Measurements from ENCODE around the gene ZNF136. TPM values are rescaled to one million over a fixed set of nuclear protein-coding genes. Genes with fewer than 3 reads are reported as not detected.

Gene ZNF136
- total RNA-seq, 1 experiment from 2014 or later: 6.7 TPM

DNA sequence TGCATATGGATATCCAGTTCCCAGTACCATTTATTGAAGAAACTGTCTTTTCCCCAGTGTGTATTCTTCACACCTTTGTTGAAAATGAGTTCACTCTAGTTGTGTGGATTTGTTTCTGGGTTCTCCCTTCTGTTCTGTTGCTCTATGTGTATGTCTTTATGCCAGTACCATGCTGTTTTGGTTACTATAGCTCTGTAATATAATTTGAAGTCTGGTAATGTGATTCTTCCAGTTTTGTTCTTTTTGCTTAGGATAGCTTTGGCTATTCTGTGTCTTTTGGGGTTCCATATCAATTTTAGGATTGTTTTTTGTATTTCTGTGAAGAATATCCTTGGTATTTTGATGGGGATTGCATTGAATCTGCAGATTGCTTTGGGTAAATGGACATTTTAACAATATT lies 35.2 kb downstream of the ZNF136 start:
- Mint-ChIP-seq H3K4me3 (no peak overlapping the region), H3K4me1 (peaks cover 11% of the 10 kb centered on the region), H3K27ac (no peak overlapping the region), H3K36me3 (peaks cover 19% of the 10 kb centered on the region), H3K27me3 (ENCODE audit: low read depth) (no peaks in the 10 kb centered on the region), H3K9me3 (peaks cover 13% of the 10 kb centered on the region)
- no peak for ATAC-seq
- ChIA-PET POLR2A (no interaction called here), CTCF (no interaction called here)
- TF ChIP-seq JUN (CRISPR knock-in tag; IDR thresholded peaks at IDR 0.05): no peak
- TF ChIP-seq, protein P1, sequence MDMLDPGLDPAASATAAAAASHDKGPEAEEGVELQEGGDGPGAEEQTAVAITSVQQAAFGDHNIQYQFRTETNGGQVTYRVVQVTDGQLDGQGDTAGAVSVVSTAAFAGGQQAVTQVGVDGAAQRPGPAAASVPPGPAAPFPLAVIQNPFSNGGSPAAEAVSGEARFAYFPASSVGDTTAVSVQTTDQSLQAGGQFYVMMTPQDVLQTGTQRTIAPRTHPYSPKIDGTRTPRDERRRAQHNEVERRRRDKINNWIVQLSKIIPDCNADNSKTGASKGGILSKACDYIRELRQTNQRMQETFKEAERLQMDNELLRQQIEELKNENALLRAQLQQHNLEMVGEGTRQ (CRISPR knock-in tag; IDR thresholded peaks at IDR 0.05): no peak
- TF ChIP-seq FOXJ3 (CRISPR knock-in tag; IDR thresholded peaks at IDR 0.05; ENCODE audit: borderline replicate concordance): no peak
- TF ChIP-seq, protein P2, sequence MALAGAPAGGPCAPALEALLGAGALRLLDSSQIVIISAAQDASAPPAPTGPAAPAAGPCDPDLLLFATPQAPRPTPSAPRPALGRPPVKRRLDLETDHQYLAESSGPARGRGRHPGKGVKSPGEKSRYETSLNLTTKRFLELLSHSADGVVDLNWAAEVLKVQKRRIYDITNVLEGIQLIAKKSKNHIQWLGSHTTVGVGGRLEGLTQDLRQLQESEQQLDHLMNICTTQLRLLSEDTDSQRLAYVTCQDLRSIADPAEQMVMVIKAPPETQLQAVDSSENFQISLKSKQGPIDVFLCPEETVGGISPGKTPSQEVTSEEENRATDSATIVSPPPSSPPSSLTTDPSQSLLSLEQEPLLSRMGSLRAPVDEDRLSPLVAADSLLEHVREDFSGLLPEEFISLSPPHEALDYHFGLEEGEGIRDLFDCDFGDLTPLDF (CRISPR knock-in tag; IDR thresholded peaks at IDR 0.05): no peak
- no peak for TF ChIP-seq NFE2L1 (CRISPR knock-in tag; IDR thresholded peaks at IDR 0.05)
- TF ChIP-seq, protein P3, sequence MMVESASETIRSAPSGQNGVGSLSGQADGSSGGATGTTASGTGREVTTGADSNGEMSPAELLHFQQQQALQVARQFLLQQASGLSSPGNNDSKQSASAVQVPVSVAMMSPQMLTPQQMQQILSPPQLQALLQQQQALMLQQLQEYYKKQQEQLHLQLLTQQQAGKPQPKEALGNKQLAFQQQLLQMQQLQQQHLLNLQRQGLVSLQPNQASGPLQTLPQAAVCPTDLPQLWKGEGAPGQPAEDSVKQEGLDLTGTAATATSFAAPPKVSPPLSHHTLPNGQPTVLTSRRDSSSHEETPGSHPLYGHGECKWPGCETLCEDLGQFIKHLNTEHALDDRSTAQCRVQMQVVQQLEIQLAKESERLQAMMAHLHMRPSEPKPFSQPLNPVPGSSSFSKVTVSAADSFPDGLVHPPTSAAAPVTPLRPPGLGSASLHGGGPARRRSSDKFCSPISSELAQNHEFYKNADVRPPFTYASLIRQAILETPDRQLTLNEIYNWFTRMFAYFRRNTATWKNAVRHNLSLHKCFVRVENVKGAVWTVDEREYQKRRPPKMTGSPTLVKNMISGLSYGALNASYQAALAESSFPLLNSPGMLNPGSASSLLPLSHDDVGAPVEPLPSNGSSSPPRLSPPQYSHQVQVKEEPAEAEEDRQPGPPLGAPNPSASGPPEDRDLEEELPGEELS (CRISPR knock-in tag; IDR thresholded peaks at IDR 0.05): no peak
- TF ChIP-seq FOXP1 (CRISPR knock-in tag; IDR thresholded peaks at IDR 0.05; ENCODE audit: borderline replicate concordance): no peak
- TF ChIP-seq, protein P4, sequence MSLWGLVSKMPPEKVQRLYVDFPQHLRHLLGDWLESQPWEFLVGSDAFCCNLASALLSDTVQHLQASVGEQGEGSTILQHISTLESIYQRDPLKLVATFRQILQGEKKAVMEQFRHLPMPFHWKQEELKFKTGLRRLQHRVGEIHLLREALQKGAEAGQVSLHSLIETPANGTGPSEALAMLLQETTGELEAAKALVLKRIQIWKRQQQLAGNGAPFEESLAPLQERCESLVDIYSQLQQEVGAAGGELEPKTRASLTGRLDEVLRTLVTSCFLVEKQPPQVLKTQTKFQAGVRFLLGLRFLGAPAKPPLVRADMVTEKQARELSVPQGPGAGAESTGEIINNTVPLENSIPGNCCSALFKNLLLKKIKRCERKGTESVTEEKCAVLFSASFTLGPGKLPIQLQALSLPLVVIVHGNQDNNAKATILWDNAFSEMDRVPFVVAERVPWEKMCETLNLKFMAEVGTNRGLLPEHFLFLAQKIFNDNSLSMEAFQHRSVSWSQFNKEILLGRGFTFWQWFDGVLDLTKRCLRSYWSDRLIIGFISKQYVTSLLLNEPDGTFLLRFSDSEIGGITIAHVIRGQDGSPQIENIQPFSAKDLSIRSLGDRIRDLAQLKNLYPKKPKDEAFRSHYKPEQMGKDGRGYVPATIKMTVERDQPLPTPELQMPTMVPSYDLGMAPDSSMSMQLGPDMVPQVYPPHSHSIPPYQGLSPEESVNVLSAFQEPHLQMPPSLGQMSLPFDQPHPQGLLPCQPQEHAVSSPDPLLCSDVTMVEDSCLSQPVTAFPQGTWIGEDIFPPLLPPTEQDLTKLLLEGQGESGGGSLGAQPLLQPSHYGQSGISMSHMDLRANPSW (CRISPR knock-in tag; conservative IDR thresholded peaks at IDR 0.05; ENCODE audit: low read depth): no peak
- no peak for TF ChIP-seq CBFB (CRISPR knock-in tag; IDR thresholded peaks at IDR 0.05; ENCODE audit: low read depth)
- no peak for TF ChIP-seq TEAD1 (CRISPR knock-in tag; IDR thresholded peaks at IDR 0.05)
- no peak for TF ChIP-seq ZNF138 (CRISPR knock-in tag; conservative IDR thresholded peaks at IDR 0.05)
- no peak for TF ChIP-seq ATF2 (CRISPR knock-in tag; IDR thresholded peaks at IDR 0.05; ENCODE audit: borderline replicate concordance, low read depth)
- no peak for TF ChIP-seq ZNF532 (CRISPR knock-in tag; IDR thresholded peaks at IDR 0.05; ENCODE audit: borderline replicate concordance)
- TF ChIP-seq, protein P5, sequence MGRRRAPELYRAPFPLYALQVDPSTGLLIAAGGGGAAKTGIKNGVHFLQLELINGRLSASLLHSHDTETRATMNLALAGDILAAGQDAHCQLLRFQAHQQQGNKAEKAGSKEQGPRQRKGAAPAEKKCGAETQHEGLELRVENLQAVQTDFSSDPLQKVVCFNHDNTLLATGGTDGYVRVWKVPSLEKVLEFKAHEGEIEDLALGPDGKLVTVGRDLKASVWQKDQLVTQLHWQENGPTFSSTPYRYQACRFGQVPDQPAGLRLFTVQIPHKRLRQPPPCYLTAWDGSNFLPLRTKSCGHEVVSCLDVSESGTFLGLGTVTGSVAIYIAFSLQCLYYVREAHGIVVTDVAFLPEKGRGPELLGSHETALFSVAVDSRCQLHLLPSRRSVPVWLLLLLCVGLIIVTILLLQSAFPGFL (CRISPR knock-in tag; IDR thresholded peaks at IDR 0.05; ENCODE audit: borderline replicate concordance): no peak
- TF ChIP-seq SP1 (CRISPR knock-in tag; conservative IDR thresholded peaks at IDR 0.05): no peak
- no peak for TF ChIP-seq GTF2I (CRISPR knock-in tag; conservative IDR thresholded peaks at IDR 0.05)
- DNase-seq (ENCODE audit: low spot score): no peak
